ENCODE measurements around the gene ZYG11A. TPM values are rescaled to one million over a fixed set of nuclear protein-coding genes. Genes with fewer than 3 reads are reported as not detected.
A peak's percentile ranks its signal among the peaks of the same experiment; 100 is the strongest.

Gene ZYG11A
- total and polyA plus RNA-seq, 2 of the 13 experiments (the other 11 are each of a cell fraction or from before 2014, with no cell fraction given), result not detected

GRCh38 chr1:52927212-52928014 lies 84.9 kb downstream of the ZYG11A start, which contains the start of gene SCP2 (continued):
- 0 out of 2 replicates have a peak, but pooled peaks have one; percentile 46 for TF ChIP-seq ZBTB14 (CRISPR knock-in tag; IDR thresholded peaks at IDR 0.05)
- TF ChIP-seq ZMAT3 (CRISPR knock-in tag; conservative IDR thresholded peaks at IDR 0.05), result peak; percentile 80; the same call in 1 of the 2 replicates
- TF ChIP-seq STAG1 (CRISPR knock-in tag; IDR thresholded peaks at IDR 0.05), result peak; percentile 6; the same call in 1 of the 2 replicates
- TF ChIP-seq ZNF616 (CRISPR knock-in tag; IDR thresholded peaks at IDR 0.05; ENCODE audit: low read depth), result peak; percentile 85
- no peak for TF ChIP-seq TBX2 (CRISPR knock-in tag; IDR thresholded peaks at IDR 0.05; ENCODE audit: borderline replicate concordance)
- TF ChIP-seq NAIF1 (CRISPR knock-in tag; IDR thresholded peaks at IDR 0.05; ENCODE audit: borderline replicate concordance), result no peak
- 0 out of 2 replicates have a peak, but pooled peaks have one; percentile 36 for TF ChIP-seq ZNF605 (CRISPR knock-in tag; IDR thresholded peaks at IDR 0.05)
- peak; percentile 88 for TF ChIP-seq FOXC1 (CRISPR knock-in tag; IDR thresholded peaks at IDR 0.05; ENCODE audit: borderline replicate concordance)
- TF ChIP-seq AGO2 (optimal IDR thresholded peaks at IDR 0.05; ENCODE audit: low read depth, low read length), result no peak
- no peak for TF ChIP-seq CBX5 (CRISPR knock-in tag; IDR thresholded peaks at IDR 0.05; ENCODE audit: borderline replicate concordance)
- TF ChIP-seq ZBTB38 (CRISPR knock-in tag; IDR thresholded peaks at IDR 0.05), result no peak
- no peak for TF ChIP-seq SIN3B (IDR thresholded peaks at IDR 0.05; ENCODE audit: low read length)
- TF ChIP-seq XRCC5 (optimal IDR thresholded peaks at IDR 0.05; ENCODE audit: low read length), result no peak
- no peak for TF ChIP-seq ZNF264 (CRISPR knock-in tag; IDR thresholded peaks at IDR 0.05)
- no peak for TF ChIP-seq MAFF (IDR thresholded peaks at IDR 0.05; ENCODE audit: low read depth, low read length)
- TF ChIP-seq, protein P1, sequence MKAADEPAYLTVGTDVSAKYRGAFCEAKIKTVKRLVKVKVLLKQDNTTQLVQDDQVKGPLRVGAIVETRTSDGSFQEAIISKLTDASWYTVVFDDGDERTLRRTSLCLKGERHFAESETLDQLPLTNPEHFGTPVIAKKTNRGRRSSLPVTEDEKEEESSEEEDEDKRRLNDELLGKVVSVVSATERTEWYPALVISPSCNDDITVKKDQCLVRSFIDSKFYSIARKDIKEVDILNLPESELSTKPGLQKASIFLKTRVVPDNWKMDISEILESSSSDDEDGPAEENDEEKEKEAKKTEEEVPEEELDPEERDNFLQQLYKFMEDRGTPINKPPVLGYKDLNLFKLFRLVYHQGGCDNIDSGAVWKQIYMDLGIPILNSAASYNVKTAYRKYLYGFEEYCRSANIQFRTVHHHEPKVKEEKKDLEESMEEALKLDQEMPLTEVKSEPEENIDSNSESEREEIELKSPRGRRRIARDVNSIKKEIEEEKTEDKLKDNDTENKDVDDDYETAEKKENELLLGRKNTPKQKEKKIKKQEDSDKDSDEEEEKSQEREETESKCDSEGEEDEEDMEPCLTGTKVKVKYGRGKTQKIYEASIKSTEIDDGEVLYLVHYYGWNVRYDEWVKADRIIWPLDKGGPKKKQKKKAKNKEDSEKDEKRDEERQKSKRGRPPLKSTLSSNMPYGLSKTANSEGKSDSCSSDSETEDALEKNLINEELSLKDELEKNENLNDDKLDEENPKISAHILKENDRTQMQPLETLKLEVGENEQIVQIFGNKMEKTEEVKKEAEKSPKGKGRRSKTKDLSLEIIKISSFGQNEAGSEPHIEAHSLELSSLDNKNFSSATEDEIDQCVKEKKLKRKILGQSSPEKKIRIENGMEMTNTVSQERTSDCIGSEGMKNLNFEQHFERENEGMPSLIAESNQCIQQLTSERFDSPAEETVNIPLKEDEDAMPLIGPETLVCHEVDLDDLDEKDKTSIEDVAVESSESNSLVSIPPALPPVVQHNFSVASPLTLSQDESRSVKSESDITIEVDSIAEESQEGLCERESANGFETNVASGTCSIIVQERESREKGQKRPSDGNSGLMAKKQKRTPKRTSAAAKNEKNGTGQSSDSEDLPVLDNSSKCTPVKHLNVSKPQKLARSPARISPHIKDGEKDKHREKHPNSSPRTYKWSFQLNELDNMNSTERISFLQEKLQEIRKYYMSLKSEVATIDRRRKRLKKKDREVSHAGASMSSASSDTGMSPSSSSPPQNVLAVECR (CRISPR knock-in tag; IDR thresholded peaks at IDR 0.05; ENCODE audit: borderline replicate concordance), result peak; percentile 75
- no peak for TF ChIP-seq DDIT3 (CRISPR knock-in tag; IDR thresholded peaks at IDR 0.05)
- TF ChIP-seq HMG20B (CRISPR knock-in tag; conservative IDR thresholded peaks at IDR 0.05), result no peak
- peak; percentile 60; the same call in 1 of the 2 replicates for TF ChIP-seq ZNF256 (CRISPR knock-in tag; conservative IDR thresholded peaks at IDR 0.05)
- no peak; the same call in 1 of the 2 replicates for TF ChIP-seq FOXA3 (CRISPR knock-in tag; IDR thresholded peaks at IDR 0.05)
- TF ChIP-seq SUZ12 (IDR thresholded peaks at IDR 0.05; ENCODE audit: low read depth, low read length), result no peak
- TF ChIP-seq NCOA1 (CRISPR knock-in tag; IDR thresholded peaks at IDR 0.05), result 0 out of 2 replicates have a peak, but pooled peaks have one; percentile 61

Data from HepG2 (cell line).